T-cell (primary cell): ENCODE measurements around the gene SNRNP40. TPM values are rescaled to one million over a fixed set of nuclear protein-coding genes. Genes with fewer than 3 reads are reported as not detected.

ENCODE experiments used
- ATAC-seq, 4 experiments: fragments of 200-7000 bp in 3 of 4; fragments of 150-1000 bp in 1 of 4; cut with Tn5 transposase; replicated peaks in 1 of 4; 1 replicate in 3 of 4; 2 replicates in 1 of 4; pipeline ENCODE4 v1.10.0; 2021; ENCODE audit warnings: moderate library complexity in 3 of 4, mild to moderate bottlenecking in 2 of 4, moderate number of reproducible peaks in 1 of 4
- CTCF ChIA-PET, 2 donors: fragments of 300-600 bp; sonication (Branson Sonifier 250); formaldehyde crosslinking; loops; one replicate each; lab custom pipeline; 2022; ENCODE audit warnings: antibody characterized with exemption in 2 of 2; lab: Charles Lee
- POLR2A ChIA-PET, 2 donors: fragments of 300-600 bp; sonication (Branson Sonifier 250); formaldehyde crosslinking; loops; one replicate each; lab custom pipeline; 2022; ENCODE audit warnings: antibody characterized with exemption in 2 of 2; lab: Charles Lee
- DNase-seq, 35 experiments: peaks; one replicate each; pipeline versions ENCODE4 v3.0.0 to v3.0.0-alpha.2; 2013 to 2023
- H3K27ac ChIP-seq: one replicate; pipeline ENCODE4 v1.5.1; 2013; ENCODE audit warnings: low read length
- H3K27me3 ChIP-seq, 2 experiments: replicated peaks in 1 of 2; 1 replicate in 1 of 2; 2 replicates in 1 of 2; pipeline versions ENCODE4 v1.6.1 to v1.7.0; 2013; ENCODE audit warnings: low read length in 1 of 2, mixed read lengths in 1 of 2; ENCODE audit not compliant: control insufficient read depth in 2 of 2, insufficient read depth in 2 of 2; ENCODE audit errors: extremely low read depth in 1 of 2
- H3K36me3 ChIP-seq, 2 donors: 1 replicate in 1 of 2; 2 replicates in 1 of 2; pipeline versions ENCODE4 v1.6.1 to v1.7.0; 2013; ENCODE audit warnings: low read length in 1 of 2; ENCODE audit not compliant: control insufficient read depth in 2 of 2, insufficient read depth in 1 of 2; ENCODE audit errors: extremely low read depth in 1 of 2
- H3K4me1 ChIP-seq, 2 experiments: 1 replicate in 1 of 2; 2 replicates in 1 of 2; pipeline versions ENCODE4 v1.6.1 to v1.7.0; 2013; ENCODE audit warnings: low read length in 2 of 2, mixed read lengths in 1 of 2; ENCODE audit not compliant: insufficient read depth in 2 of 2, control insufficient read depth in 1 of 2; ENCODE audit errors: extremely low read depth in 1 of 2
- H3K4me3 ChIP-seq, 2 donors: 1 replicate in 1 of 2; 2 replicates in 1 of 2; pipeline versions ENCODE4 v1.5.1 to v1.7.0; 2013; ENCODE audit warnings: mild to moderate bottlenecking in 2 of 2, low read length in 1 of 2, moderate library complexity in 1 of 2; ENCODE audit not compliant: control insufficient read depth in 1 of 2; ENCODE audit errors: extremely low read depth in 1 of 2
- H3K9me3 ChIP-seq: 2 replicates; pipeline ENCODE4 v1.7.0; 2013
- H3K27ac Mint-ChIP-seq, 2 donors: one replicate each; pipeline ENCODE4 v1.8.0; 2020 to 2021; ENCODE audit warnings: mild to moderate bottlenecking in 2 of 2, mixed read lengths in 2 of 2
- H3K27me3 Mint-ChIP-seq, 2 donors: one replicate each; pipeline ENCODE4 v1.8.0; 2021 to 2022; ENCODE audit warnings: mixed read lengths in 2 of 2
- H3K36me3 Mint-ChIP-seq: one replicate; pipeline ENCODE4 v1.8.0; 2021; ENCODE audit warnings: mixed read lengths
- H3K4me1 Mint-ChIP-seq, 3 donors: one replicate each; pipeline ENCODE4 v1.8.0; 2020 to 2022; ENCODE audit warnings: mixed read lengths in 3 of 3, mild to moderate bottlenecking in 1 of 3
- H3K4me3 Mint-ChIP-seq, 3 donors: one replicate each; pipeline ENCODE4 v1.8.0; 2020 to 2022; ENCODE audit warnings: mild to moderate bottlenecking in 3 of 3, mixed read lengths in 3 of 3, moderate library complexity in 3 of 3
- H3K9me3 Mint-ChIP-seq, 3 donors: one replicate each; pipeline ENCODE4 v1.8.0; 2020 to 2022; ENCODE audit warnings: mixed read lengths in 3 of 3
- WGBS: methylation state at CpG from one replicate; pipeline ENCODE4 v1.1.5; 2013; ENCODE audit warnings: missing lambda C conversion rate; ENCODE audit not compliant: insufficient coverage; 5-methylcytosine and 5-hydroxymethylcytosine counted together
- total RNA-seq, 35 experiments: library from RNA in 6 of 35; stranded (reverse) in 6 of 35; fragments of 120-200 nt in 1 of 35; gene quantifications; one replicate each; pipeline versions ENCODE4 v1.2.1 to v1.2.4 and lab custom pipeline; 2013 to 2026

Gene SNRNP40
- total RNA-seq, 5 donors from 2014 or later (not counting 1 experiment from before 2014, with no cell fraction given), result 50.9 to 62.8 (median 53.9) TPM

- no peak overlapping the region for H3K27ac Mint-ChIP-seq
- ChIA-PET CTCF (no interaction called here), POLR2A (no interaction called here)
- no peaks in the 10 kb centered on the region for H3K27me3 Mint-ChIP-seq
- no peak for DNase-seq
- H3K36me3 Mint-ChIP-seq, result peaks cover 48% of the 10 kb centered on the region
- Histone ChIP-seq H3K4me3 (no peak overlapping the region), H3K4me1 (no peaks in the 10 kb centered on the region), H3K27me3 (no peaks in the 10 kb centered on the region), H3K36me3 (peaks cover 8 to 54% of the 10 kb centered on the region in 2 donors), H3K9me3 (no peaks in the 10 kb centered on the region), H3K27ac (no peak overlapping the region)
- H3K4me1 Mint-ChIP-seq, result no peaks in the 10 kb centered on the region
- H3K4me3 Mint-ChIP-seq, result no peak overlapping the region
- WGBS, result 100% methylated on average over 1 of the region's 3 CpGs
- ATAC-seq, result no peak
- no peaks in the 10 kb centered on the region for H3K9me3 Mint-ChIP-seq
Measured at GRCh38 chr1:31259746-31260145, 36.8 kb downstream of the SNRNP40 start.

GRCh38 chr1:31258581-31258980, 38.0 kb downstream of the SNRNP40 start:
- no peak overlapping the region for H3K4me3 Mint-ChIP-seq
- ATAC-seq (no peak), DNase-seq (no peak)
- Histone ChIP-seq H3K27ac (no peak overlapping the region), H3K36me3 (peaks cover 4 to 47% of the 10 kb centered on the region in 2 donors), H3K9me3 (no peaks in the 10 kb centered on the region), H3K4me1 (no peaks in the 10 kb centered on the region), H3K4me3 (no peak overlapping the region), H3K27me3 (no peaks in the 10 kb centered on the region)
- CTCF ChIA-PET, result no interaction called here
- no peaks in the 10 kb centered on the region for H3K27me3 Mint-ChIP-seq
- H3K36me3 Mint-ChIP-seq, result peaks cover 42% of the 10 kb centered on the region
- H3K27ac Mint-ChIP-seq, result no peak overlapping the region
- no peaks in the 10 kb centered on the region for H3K4me1 Mint-ChIP-seq
- POLR2A ChIA-PET, result no interaction called here
- WGBS, result no CpG with 5 or more reads among the region's 1 CpG
- no peaks in the 10 kb centered on the region for H3K9me3 Mint-ChIP-seq

GRCh38 chr1:31257213-31257612, 39.4 kb downstream of the SNRNP40 start:
- 100% methylated on average over 1 of the region's 1 CpG for WGBS

GRCh38 chr1:31249854-31250253, 46.7 kb downstream of the SNRNP40 start:
- Histone ChIP-seq H3K36me3 (no peaks in the 10 kb centered on the region), H3K4me1 (no peaks in the 10 kb centered on the region), H3K4me3 (no peak overlapping the region), H3K27me3 (no peaks in the 10 kb centered on the region), H3K27ac (no peak overlapping the region), H3K9me3 (no peaks in the 10 kb centered on the region)
- no peaks in the 10 kb centered on the region for H3K4me1 Mint-ChIP-seq
- H3K36me3 Mint-ChIP-seq, result no peaks in the 10 kb centered on the region
- no peak overlapping the region for H3K27ac Mint-ChIP-seq
- ChIA-PET POLR2A (no interaction called here), CTCF (no interaction called here)
- WGBS, result 90% methylated on average over 2 of the region's 3 CpGs
- no peaks in the 10 kb centered on the region for H3K27me3 Mint-ChIP-seq
- no peaks in the 10 kb centered on the region for H3K9me3 Mint-ChIP-seq
- DNase-seq, result no peak
- ATAC-seq, result no peak
- no peak overlapping the region for H3K4me3 Mint-ChIP-seq

More at GRCh38 chr1:31257213-31257612, 39.4 kb downstream of the SNRNP40 start:
- no peaks in the 10 kb centered on the region for H3K27me3 ChIP-seq
- Mint-ChIP-seq H3K9me3 (no peaks in the 10 kb centered on the region), H3K4me1 (no peaks in the 10 kb centered on the region), H3K27ac (no peak overlapping the region), H3K27me3 (no peaks in the 10 kb centered on the region), H3K4me3 (no peak overlapping the region), H3K36me3 (peaks cover 38% of the 10 kb centered on the region)
- H3K27ac ChIP-seq, result no peak overlapping the region
- POLR2A ChIA-PET, result no interaction called here
- DNase-seq (no peak), ATAC-seq (no peak)
- CTCF ChIA-PET, result no interaction called here
- H3K4me1 ChIP-seq, result no peaks in the 10 kb centered on the region
- H3K9me3 ChIP-seq, result no peaks in the 10 kb centered on the region
- H3K36me3 ChIP-seq, result peaks cover 4 to 46% of the 10 kb centered on the region in 2 donors
- no peak overlapping the region for H3K4me3 ChIP-seq

GRCh38 chr1:31248276-31248675, 48.3 kb downstream of the SNRNP40 start:
- WGBS, result 80% methylated on average over 1 of the region's 4 CpGs
- Histone ChIP-seq H3K4me1 (no peaks in the 10 kb centered on the region), H3K27ac (no peak overlapping the region), H3K9me3 (no peaks in the 10 kb centered on the region), H3K36me3 (no peaks in the 10 kb centered on the region), H3K4me3 (no peak overlapping the region), H3K27me3 (no peaks in the 10 kb centered on the region)
- DNase-seq (no peak), ATAC-seq (no peak)
- POLR2A ChIA-PET, result no interaction called here
- Mint-ChIP-seq H3K9me3 (no peaks in the 10 kb centered on the region), H3K4me1 (no peaks in the 10 kb centered on the region), H3K27me3 (no peaks in the 10 kb centered on the region), H3K27ac (no peak overlapping the region), H3K36me3 (no peaks in the 10 kb centered on the region), H3K4me3 (no peak overlapping the region)
- CTCF ChIA-PET, result no interaction called here

- POLR2A ChIA-PET, result no interaction called here
- Histone ChIP-seq H3K9me3 (no peaks in the 10 kb centered on the region), H3K4me1 (no peaks in the 10 kb centered on the region), H3K4me3 (no peak overlapping the region), H3K27ac (no peak overlapping the region), H3K36me3 (no peaks in the 10 kb centered on the region), H3K27me3 (peaks cover 2 to 20% of the 10 kb centered on the region in 2 experiments)
- Mint-ChIP-seq H3K4me3 (no peak overlapping the region), H3K9me3 (no peaks in the 10 kb centered on the region), H3K36me3 (no peaks in the 10 kb centered on the region), H3K4me1 (peaks cover 6 to 13% (median 9%) of the 10 kb centered on the region in 3 donors), H3K27me3 (peaks cover 10 to 12% of the 10 kb centered on the region in 2 donors), H3K27ac (no peak overlapping the region)
- ATAC-seq (no peak), DNase-seq (no peak)
- WGBS, result 100% methylated on average over 1 of the region's 4 CpGs
- CTCF ChIA-PET, result interaction anchor here in 1 of 2 donors (0.5 kb wide), 1 partner anchor 545 kb away, joined by 5 read pairs; no protein-coding TSS in a partner anchor
Measured at GRCh38 chr1:31244326-31244725, 52.3 kb downstream of the SNRNP40 start.
